Measurements from ENCODE around the gene PRR5L. TPM values are rescaled to one million over a fixed set of nuclear protein-coding genes. Genes with fewer than 3 reads are reported as not detected.

Gene PRR5L
- total RNA-seq, 1 donor: 0.54 TPM

- H3K4me3 ChIP-seq (ENCODE audit: low read depth, low read length): no peak overlapping the region
- no peak for DNase-seq (ENCODE audit: low read depth)
- TF ChIP-seq CTCF (IDR thresholded peaks at IDR 0.05; ENCODE audit: insufficient read depth, low read length): no peak
Measured at GRCh38 chr11:36266767-36267166, 29.3 kb upstream of the PRR5L start.

- no peak for TF ChIP-seq CTCF (IDR thresholded peaks at IDR 0.05; ENCODE audit: insufficient read depth, low read length)
- no peak overlapping the region for H3K4me3 ChIP-seq (ENCODE audit: low read depth, low read length)
- no peak for DNase-seq (ENCODE audit: low read depth)
Measured at GRCh38 chr11:36268337-36268985, 27.6 kb upstream of the PRR5L start.

GRCh38 chr11:36270701-36271100, 25.4 kb upstream of the PRR5L start:
- TF ChIP-seq CTCF (IDR thresholded peaks at IDR 0.05; ENCODE audit: insufficient read depth, low read length): no peak
- no peak for DNase-seq (ENCODE audit: low read depth)
- H3K4me3 ChIP-seq (ENCODE audit: low read depth, low read length): no peak overlapping the region

- peak; percentile 6 for TF ChIP-seq CTCF (IDR thresholded peaks at IDR 0.05; ENCODE audit: insufficient read depth, low read length)
- no peak overlapping the region for H3K4me3 ChIP-seq (ENCODE audit: low read depth, low read length)
- DNase-seq (ENCODE audit: low read depth): no peak
Measured at GRCh38 chr11:36271794-36272407, 24.2 kb upstream of the PRR5L start.

GRCh38 chr11:36273110-36273509, 23.0 kb upstream of the PRR5L start:
- DNase-seq (ENCODE audit: low read depth): no peak
- no peak for TF ChIP-seq CTCF (IDR thresholded peaks at IDR 0.05; ENCODE audit: insufficient read depth, low read length)
- H3K4me3 ChIP-seq (ENCODE audit: low read depth, low read length): no peak overlapping the region

- no peak overlapping the region for H3K4me3 ChIP-seq (ENCODE audit: low read depth, low read length)
- no peak for DNase-seq (ENCODE audit: low read depth)
- no peak for TF ChIP-seq CTCF (IDR thresholded peaks at IDR 0.05; ENCODE audit: insufficient read depth, low read length)
Measured at GRCh38 chr11:36274414-36274813, 21.7 kb upstream of the PRR5L start.

Measured in fibroblast of the aortic adventitia (primary cell).